ENCODE results near the gene LRRC27.

- TF ChIP-seq, protein P1, sequence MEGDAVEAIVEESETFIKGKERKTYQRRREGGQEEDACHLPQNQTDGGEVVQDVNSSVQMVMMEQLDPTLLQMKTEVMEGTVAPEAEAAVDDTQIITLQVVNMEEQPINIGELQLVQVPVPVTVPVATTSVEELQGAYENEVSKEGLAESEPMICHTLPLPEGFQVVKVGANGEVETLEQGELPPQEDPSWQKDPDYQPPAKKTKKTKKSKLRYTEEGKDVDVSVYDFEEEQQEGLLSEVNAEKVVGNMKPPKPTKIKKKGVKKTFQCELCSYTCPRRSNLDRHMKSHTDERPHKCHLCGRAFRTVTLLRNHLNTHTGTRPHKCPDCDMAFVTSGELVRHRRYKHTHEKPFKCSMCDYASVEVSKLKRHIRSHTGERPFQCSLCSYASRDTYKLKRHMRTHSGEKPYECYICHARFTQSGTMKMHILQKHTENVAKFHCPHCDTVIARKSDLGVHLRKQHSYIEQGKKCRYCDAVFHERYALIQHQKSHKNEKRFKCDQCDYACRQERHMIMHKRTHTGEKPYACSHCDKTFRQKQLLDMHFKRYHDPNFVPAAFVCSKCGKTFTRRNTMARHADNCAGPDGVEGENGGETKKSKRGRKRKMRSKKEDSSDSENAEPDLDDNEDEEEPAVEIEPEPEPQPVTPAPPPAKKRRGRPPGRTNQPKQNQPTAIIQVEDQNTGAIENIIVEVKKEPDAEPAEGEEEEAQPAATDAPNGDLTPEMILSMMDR (IDR thresholded peaks at IDR 0.05) = no peak
- TF ChIP-seq POLR2A (IDR thresholded peaks at IDR 0.05) = no peak
Observed at GRCh38 chr10:132341017-132341416, 9.0 kb downstream of the LRRC27 start.
